ENCODE measurements around the gene TOP2B.
A peak's percentile ranks its signal among the peaks of the same experiment; 100 is the strongest.

Gene TOP2B

DNA sequence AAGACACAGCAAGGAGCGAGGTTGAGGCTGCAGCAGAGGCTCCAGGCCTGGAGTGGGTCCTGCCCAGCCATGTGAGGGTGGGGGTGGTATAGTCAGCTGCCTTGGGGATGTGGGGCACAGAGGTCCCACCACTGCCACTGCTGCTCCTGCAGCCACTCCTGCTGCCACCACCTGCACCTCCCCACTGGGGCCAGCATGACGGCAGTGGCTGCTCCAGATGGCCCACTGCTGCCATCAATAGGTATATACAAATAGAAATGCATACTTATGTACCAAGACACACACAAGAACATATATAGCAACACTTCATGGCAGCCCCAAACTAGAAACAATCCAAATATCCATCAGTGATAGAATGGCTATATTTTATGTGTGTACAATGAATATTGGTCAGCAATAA, 10.0 kb upstream of the TOP2B start:
- no peak overlapping the region for H3K9ac ChIP-seq (ENCODE audit: low read length)
- peaks cover 6% of the 10 kb centered on the region; the same call in 1 of the 2 replicates for H3K27me3 ChIP-seq (ENCODE audit: low read depth, low read length)
- no peaks in the 10 kb centered on the region for H4K20me1 ChIP-seq (ENCODE audit: insufficient read depth, low read length)
- H3K79me2 ChIP-seq (ENCODE audit: low read length) = no peaks in the 10 kb centered on the region
- H3K27ac ChIP-seq (ENCODE audit: low read length) = no peak overlapping the region
- TF ChIP-seq, protein P1, sequence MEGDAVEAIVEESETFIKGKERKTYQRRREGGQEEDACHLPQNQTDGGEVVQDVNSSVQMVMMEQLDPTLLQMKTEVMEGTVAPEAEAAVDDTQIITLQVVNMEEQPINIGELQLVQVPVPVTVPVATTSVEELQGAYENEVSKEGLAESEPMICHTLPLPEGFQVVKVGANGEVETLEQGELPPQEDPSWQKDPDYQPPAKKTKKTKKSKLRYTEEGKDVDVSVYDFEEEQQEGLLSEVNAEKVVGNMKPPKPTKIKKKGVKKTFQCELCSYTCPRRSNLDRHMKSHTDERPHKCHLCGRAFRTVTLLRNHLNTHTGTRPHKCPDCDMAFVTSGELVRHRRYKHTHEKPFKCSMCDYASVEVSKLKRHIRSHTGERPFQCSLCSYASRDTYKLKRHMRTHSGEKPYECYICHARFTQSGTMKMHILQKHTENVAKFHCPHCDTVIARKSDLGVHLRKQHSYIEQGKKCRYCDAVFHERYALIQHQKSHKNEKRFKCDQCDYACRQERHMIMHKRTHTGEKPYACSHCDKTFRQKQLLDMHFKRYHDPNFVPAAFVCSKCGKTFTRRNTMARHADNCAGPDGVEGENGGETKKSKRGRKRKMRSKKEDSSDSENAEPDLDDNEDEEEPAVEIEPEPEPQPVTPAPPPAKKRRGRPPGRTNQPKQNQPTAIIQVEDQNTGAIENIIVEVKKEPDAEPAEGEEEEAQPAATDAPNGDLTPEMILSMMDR (IDR thresholded peaks at IDR 0.05; ENCODE audit: low read depth, low read length) = peak; percentile 12; the same call in 1 of the 2 replicates
- no peak for TF ChIP-seq EZH2phosphoT487 (IDR thresholded peaks at IDR 0.05; ENCODE audit: low read depth)
- no peak overlapping the region for H3K4me2 ChIP-seq (ENCODE audit: low read length)
- no peak overlapping the region for H3K4me3 ChIP-seq (ENCODE audit: low read length)
- H3K9me3 ChIP-seq (ENCODE audit: insufficient read depth, low read length) = no peaks in the 10 kb centered on the region
- no peak overlapping the region for H2AFZ ChIP-seq (ENCODE audit: low read depth, low read length)
- H3K4me1 ChIP-seq (ENCODE audit: low read length) = no peaks in the 10 kb centered on the region
- H3K36me3 ChIP-seq (replicated peaks; ENCODE audit: low read depth, low read length) = no peaks in the 10 kb centered on the region

DNA sequence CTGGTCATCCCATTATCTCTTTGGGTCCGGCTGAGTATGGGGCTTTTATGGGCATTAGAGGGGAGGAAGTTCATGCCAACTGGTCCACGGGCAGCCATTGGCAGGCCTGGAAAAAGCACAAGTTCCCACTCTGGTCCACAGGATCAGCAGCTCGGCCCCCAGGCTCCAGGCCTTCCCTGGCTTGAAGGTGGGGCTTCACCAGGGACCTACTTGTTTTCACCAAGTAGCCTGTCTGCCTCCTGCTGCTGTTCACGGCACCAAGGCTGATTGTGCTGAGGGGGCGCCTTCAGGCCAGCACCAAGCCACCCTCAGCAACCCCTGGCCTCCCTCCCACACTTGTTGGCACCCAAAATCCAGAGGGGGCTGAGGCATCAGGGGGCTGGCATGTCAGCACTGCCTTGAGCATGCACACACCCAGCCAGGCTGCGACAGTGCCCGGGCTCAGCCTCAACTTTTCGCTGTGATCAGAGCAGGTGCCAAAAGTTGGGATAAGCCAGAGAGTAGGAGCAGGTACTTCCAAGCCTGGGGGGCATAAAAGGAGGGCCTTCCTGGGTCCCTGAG, 9.1 kb upstream of the TOP2B start:
- H3K9me3 ChIP-seq (ENCODE audit: insufficient read depth, low read length) = no peaks in the 10 kb centered on the region
- H3K9ac ChIP-seq (ENCODE audit: low read length) = no peak overlapping the region
- H3K4me2 ChIP-seq (ENCODE audit: low read length) = no peak overlapping the region
- no peaks in the 10 kb centered on the region for H4K20me1 ChIP-seq (ENCODE audit: insufficient read depth, low read length)
- no peak overlapping the region for H3K27ac ChIP-seq (ENCODE audit: low read length)
- no peak overlapping the region for H2AFZ ChIP-seq (ENCODE audit: low read depth, low read length)
- H3K4me1 ChIP-seq (ENCODE audit: low read length) = no peaks in the 10 kb centered on the region
- H3K27me3 ChIP-seq (ENCODE audit: low read depth, low read length) = peaks cover 11% of the 10 kb centered on the region; the same call in 1 of the 2 replicates
- H3K36me3 ChIP-seq (replicated peaks; ENCODE audit: low read depth, low read length) = no peaks in the 10 kb centered on the region
- H3K4me3 ChIP-seq (ENCODE audit: low read length) = no peak overlapping the region
- H3K79me2 ChIP-seq (ENCODE audit: low read length) = no peaks in the 10 kb centered on the region
- TF ChIP-seq EZH2phosphoT487 (IDR thresholded peaks at IDR 0.05; ENCODE audit: low read depth) = no peak

DNA sequence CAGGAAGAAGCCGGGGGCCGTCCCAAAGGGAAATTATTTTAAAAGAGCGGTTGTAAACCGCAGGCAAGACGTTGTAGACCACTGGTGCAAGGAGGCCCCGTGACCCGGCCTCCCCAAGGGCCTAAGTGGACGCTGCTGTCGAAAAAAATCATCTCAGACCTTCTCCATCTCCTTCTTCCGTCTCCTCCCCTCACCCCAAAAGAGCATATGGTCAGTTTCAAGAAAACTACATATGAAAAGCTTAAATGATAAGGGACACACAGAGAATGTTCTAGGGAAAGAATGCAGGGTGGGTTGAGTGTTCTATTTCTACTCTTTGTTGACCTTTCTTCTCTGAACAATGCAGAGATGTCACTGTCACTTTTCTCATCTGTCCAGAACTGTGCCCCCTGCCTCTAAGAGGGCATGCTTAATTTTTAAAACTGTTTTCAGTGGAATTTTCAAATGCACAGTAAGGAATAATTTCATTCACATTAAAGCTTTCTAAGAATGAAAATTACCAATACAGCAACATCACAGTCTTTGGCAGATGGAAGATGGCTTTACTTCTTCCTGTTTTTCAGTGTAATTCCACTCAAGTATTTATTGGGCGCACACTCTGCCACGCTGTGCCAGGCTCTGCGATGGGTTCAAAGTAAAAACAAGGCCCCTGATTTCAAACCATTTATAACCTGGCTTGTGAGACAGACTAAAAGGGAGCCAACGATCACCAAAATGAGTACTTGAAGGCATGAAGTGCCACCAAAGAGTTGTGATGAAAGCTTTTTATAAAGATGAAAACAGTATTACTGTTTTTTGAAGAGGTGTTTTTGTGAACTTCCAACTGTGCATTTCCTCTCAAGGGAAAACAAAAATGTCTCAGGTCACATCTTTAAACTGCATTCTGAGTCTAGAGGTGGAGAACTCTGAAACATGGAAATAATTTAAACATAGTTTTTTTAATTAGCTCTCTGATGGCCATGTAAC, 891 bp upstream of the TOP2B start:
- H3K79me2 ChIP-seq (ENCODE audit: low read length) = peaks cover 40% of the 10 kb centered on the region
- H3K4me2 ChIP-seq (ENCODE audit: low read length) = peak overlapping the region; percentile 88
- peaks cover 32% of the 10 kb centered on the region for H3K27me3 ChIP-seq (ENCODE audit: low read depth, low read length)
- H3K36me3 ChIP-seq (replicated peaks; ENCODE audit: low read depth, low read length) = no peaks in the 10 kb centered on the region
- H3K4me1 ChIP-seq (ENCODE audit: low read length) = peaks cover 31% of the 10 kb centered on the region
- peak overlapping the region; percentile 91 for H3K4me3 ChIP-seq (ENCODE audit: low read length)
- H2AFZ ChIP-seq (ENCODE audit: low read depth, low read length) = peak overlapping the region; percentile 69; the same call in 1 of the 2 replicates
- H3K9ac ChIP-seq (ENCODE audit: low read length) = peak overlapping the region; percentile 76
- no peaks in the 10 kb centered on the region for H3K9me3 ChIP-seq (ENCODE audit: insufficient read depth, low read length)
- peak overlapping the region; percentile 58; the same call in 1 of the 2 replicates for H3K27ac ChIP-seq (ENCODE audit: low read length)
- TF ChIP-seq, protein P1 (IDR thresholded peaks at IDR 0.05; ENCODE audit: low read depth, low read length) = no peak
- no peak for TF ChIP-seq EZH2phosphoT487 (IDR thresholded peaks at IDR 0.05; ENCODE audit: low read depth)
- peaks cover 29% of the 10 kb centered on the region for H4K20me1 ChIP-seq (ENCODE audit: insufficient read depth, low read length)

DNA sequence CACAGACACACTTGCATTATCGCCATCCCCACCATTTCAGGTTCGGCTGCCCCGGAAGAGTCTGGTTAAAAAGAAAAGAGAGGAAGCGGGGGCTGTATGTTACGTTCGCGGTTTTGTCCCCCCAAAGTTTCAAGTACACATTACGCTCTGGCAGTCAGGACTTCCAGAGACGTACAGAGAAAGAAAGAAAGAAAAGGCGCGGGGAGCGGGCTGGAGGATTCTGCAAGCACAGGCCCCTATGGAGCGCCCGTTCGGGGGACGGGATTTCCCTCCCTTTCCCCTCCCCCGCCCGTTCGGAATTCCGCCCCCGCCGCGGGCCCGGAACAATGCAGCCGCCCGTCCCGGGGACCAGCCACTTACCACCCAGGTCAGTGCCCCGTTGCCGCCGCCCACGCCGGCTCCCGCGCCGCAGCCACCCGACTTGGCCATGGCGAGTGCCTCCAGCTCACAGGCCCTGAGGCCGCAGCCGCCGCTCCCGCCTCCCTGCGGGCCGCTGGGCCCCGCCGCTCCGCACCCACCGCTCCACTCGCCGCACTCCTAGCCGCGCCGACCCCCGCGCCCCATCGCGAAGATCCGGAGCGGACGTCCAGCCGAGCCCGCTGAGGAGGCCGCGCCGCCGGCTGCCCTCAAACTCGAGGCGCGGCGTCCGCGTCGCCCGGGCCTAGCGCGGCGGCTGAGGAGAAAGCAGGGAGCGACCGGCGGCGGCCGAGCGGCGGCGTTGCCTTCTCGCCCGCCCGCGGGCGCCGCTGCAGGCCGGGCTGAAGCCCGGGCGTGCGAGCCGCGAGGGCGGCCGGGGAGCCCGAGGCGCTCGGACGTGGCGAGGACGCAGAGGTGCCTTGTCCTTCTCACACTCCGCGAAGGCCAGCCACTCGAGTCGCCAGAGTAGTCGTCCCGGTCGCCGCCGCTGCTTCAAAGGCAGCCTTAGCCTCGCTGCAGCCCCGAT, 567 bp downstream of the TOP2B start:
- H3K4me1 ChIP-seq (ENCODE audit: low read length) = peaks cover 39% of the 10 kb centered on the region
- no peaks in the 10 kb centered on the region for H3K9me3 ChIP-seq (ENCODE audit: insufficient read depth, low read length)
- H3K79me2 ChIP-seq (ENCODE audit: low read length) = peaks cover 55% of the 10 kb centered on the region
- no peaks in the 10 kb centered on the region for H3K36me3 ChIP-seq (replicated peaks; ENCODE audit: low read depth, low read length)
- H3K27ac ChIP-seq (ENCODE audit: low read length) = peak overlapping the region; percentile 58
- peaks cover 44% of the 10 kb centered on the region for H4K20me1 ChIP-seq (ENCODE audit: insufficient read depth, low read length)
- H3K4me2 ChIP-seq (ENCODE audit: low read length) = peak overlapping the region; percentile 97
- H3K4me3 ChIP-seq (ENCODE audit: low read length) = peak overlapping the region; percentile 91
- H2AFZ ChIP-seq (ENCODE audit: low read depth, low read length) = 0 out of 2 replicates have a peak overlapping the region, but pooled peaks have one; percentile 43
- H3K27me3 ChIP-seq (ENCODE audit: low read depth, low read length) = peaks cover 23% of the 10 kb centered on the region
- peak overlapping the region; percentile 76 for H3K9ac ChIP-seq (ENCODE audit: low read length)
- no peak for TF ChIP-seq EZH2phosphoT487 (IDR thresholded peaks at IDR 0.05; ENCODE audit: low read depth)
- TF ChIP-seq, protein P1 (IDR thresholded peaks at IDR 0.05; ENCODE audit: low read depth, low read length) = no peak
